HEK293 (cell line): ENCODE measurements around the gene GPC2.

Experiments
- CTCF ChIA-PET: fragments of 350-600 bp; formaldehyde crosslinking; extraction: SDS; loops from one replicate; lab custom pipeline; 2021; ENCODE audit warnings: antibody characterized with exemption; lab: Yijun Ruan, JAX
- POLR2A ChIA-PET: fragments of 300-600 bp; formaldehyde crosslinking; extraction: SDS; loops from one replicate; lab custom pipeline; 2020; ENCODE audit warnings: antibody characterized with exemption, inconsistent platforms; lab: Yijun Ruan, JAX
- H3K27ac ChIP-seq: fragments of 200-500 bp; sonication (Bioruptor generic); 2 replicates; pipeline ENCODE4 v1.5.1; 2014; ENCODE audit warnings: low read depth, low read length, control low read depth, inconsistent platforms; ENCODE audit errors: extremely low read depth
- H3K36me3 ChIP-seq, 2 experiments: fragments of 200-500 bp in 1 of 2; sonication (Bioruptor generic) in 1 of 2; 1 replicate in 1 of 2; 2 replicates in 1 of 2; pipeline ENCODE4 v1.5.1; 2014 to 2017; ENCODE audit warnings: inconsistent platforms in 2 of 2, low read length in 2 of 2; ENCODE audit not compliant: control insufficient read depth in 2 of 2, insufficient read depth in 1 of 2
- H3K4me1 ChIP-seq: fragments of 200-500 bp; sonication (Bioruptor generic); 2 replicates; pipeline ENCODE4 v1.5.1; 2014; ENCODE audit warnings: mild to moderate bottlenecking, low read length, inconsistent platforms; ENCODE audit not compliant: control insufficient read depth, insufficient read depth
- H3K4me3 ChIP-seq: 2 replicates; pipeline ENCODE4 v1.5.1; 2011; ENCODE audit warnings: low read depth, mild to moderate bottlenecking, control low read depth, low read length, moderate library complexity
- H3K9me3 ChIP-seq: fragments of 200-500 bp; sonication (Bioruptor generic); 2 replicates; pipeline ENCODE4 v1.5.1; 2014; ENCODE audit warnings: low read depth, low read length, inconsistent platforms; ENCODE audit not compliant: control insufficient read depth, insufficient read depth
- BCL11B ChIP-seq: fragments of 450-650 bp; formaldehyde crosslinking; IDR thresholded peaks from 2 replicates; pipeline ENCODE4 v1.5.1; 2016; ENCODE audit warnings: low read depth, missing biosample characterization, missing genetic modification characterization
- HOXC10 ChIP-seq: sonication (generic); formaldehyde crosslinking; IDR thresholded peaks from 2 replicates; pipeline ENCODE4 v1.8.1; 2023; ENCODE audit warnings: mild to moderate bottlenecking, missing genetic modification reagents
- IKZF3 ChIP-seq: fragments of 450-650 bp; IDR thresholded peaks from 2 replicates; pipeline ENCODE4 v1.5.0; 2018; ENCODE audit warnings: missing biosample characterization, mild to moderate bottlenecking, missing genetic modification characterization, moderate library complexity
- KLF7 ChIP-seq: fragments of 450-650 bp; formaldehyde crosslinking; IDR thresholded peaks from 2 replicates; pipeline ENCODE4 v1.5.1; 2016; ENCODE audit warnings: missing biosample characterization, missing genetic modification characterization, borderline replicate concordance
- KLF9 ChIP-seq: fragments of 450-650 bp; formaldehyde crosslinking; IDR thresholded peaks from 2 replicates; pipeline ENCODE4 v1.5.1; 2016; ENCODE audit warnings: missing biosample characterization, missing genetic modification characterization, low read depth
- PRDM4 ChIP-seq: fragments of 450-650 bp; formaldehyde crosslinking; IDR thresholded peaks from 2 replicates; pipeline ENCODE4 v1.5.1; 2017; ENCODE audit warnings: missing biosample characterization, missing genetic modification characterization
- ZBTB48 ChIP-seq: fragments of 450-650 bp; formaldehyde crosslinking; IDR thresholded peaks from 2 replicates; pipeline ENCODE4 v1.5.1; 2016; ENCODE audit warnings: missing biosample characterization, missing genetic modification characterization
- ZNF121 ChIP-seq: fragments of 450-650 bp; formaldehyde crosslinking; IDR thresholded peaks from 2 replicates; pipeline ENCODE4 v1.5.1; 2016; ENCODE audit warnings: missing biosample characterization, missing genetic modification characterization
- ZNF133 ChIP-seq: fragments of 450-650 bp; formaldehyde crosslinking; IDR thresholded peaks from 2 replicates; pipeline ENCODE4 v1.5.1; 2016; ENCODE audit warnings: missing biosample characterization, missing genetic modification characterization
- ZNF169 ChIP-seq: fragments of 450-650 bp; formaldehyde crosslinking; IDR thresholded peaks from 2 replicates; pipeline ENCODE4 v1.5.1; 2016; ENCODE audit warnings: missing biosample characterization, missing genetic modification characterization
- ZNF2 ChIP-seq: fragments of 450-650 bp; formaldehyde crosslinking; IDR thresholded peaks from 2 replicates; pipeline ENCODE4 v1.5.1; 2016; ENCODE audit warnings: missing biosample characterization, missing genetic modification characterization
- ZNF239 ChIP-seq: fragments of 450-650 bp; formaldehyde crosslinking; IDR thresholded peaks from 2 replicates; pipeline ENCODE4 v1.5.1; 2016; ENCODE audit warnings: missing biosample characterization, missing genetic modification characterization
- ZNF248 ChIP-seq: fragments of 450-650 bp; formaldehyde crosslinking; IDR thresholded peaks from 2 replicates; pipeline ENCODE4 v1.5.1; 2017; ENCODE audit warnings: missing biosample characterization, missing genetic modification characterization
- ZNF391 ChIP-seq: fragments of 450-650 bp; formaldehyde crosslinking; IDR thresholded peaks from 2 replicates; pipeline ENCODE4 v1.5.1; 2016; ENCODE audit warnings: low read depth, missing biosample characterization, missing genetic modification characterization, borderline replicate concordance
- ZNF394 ChIP-seq: fragments of 450-650 bp; formaldehyde crosslinking; IDR thresholded peaks from 2 replicates; pipeline ENCODE4 v1.5.1; 2016; ENCODE audit warnings: missing biosample characterization, missing genetic modification characterization, mild to moderate bottlenecking, moderate library complexity, borderline replicate concordance
- ZNF518A ChIP-seq: fragments of 450-650 bp; formaldehyde crosslinking; conservative IDR thresholded peaks from 2 replicates; pipeline ENCODE4 v1.5.1; 2016; ENCODE audit warnings: low read depth, missing biosample characterization, missing genetic modification characterization
- ZNF610 ChIP-seq: fragments of 450-650 bp; formaldehyde crosslinking; IDR thresholded peaks from 2 replicates; pipeline ENCODE4 v1.5.1; 2016; ENCODE audit warnings: missing biosample characterization, missing genetic modification characterization, borderline replicate concordance
- ZNF623 ChIP-seq: fragments of 450-650 bp; formaldehyde crosslinking; IDR thresholded peaks from 2 replicates; pipeline ENCODE4 v1.5.1; 2016; ENCODE audit warnings: missing biosample characterization, missing genetic modification characterization
- ZNF629 ChIP-seq: fragments of 450-650 bp; formaldehyde crosslinking; IDR thresholded peaks from 2 replicates; pipeline ENCODE4 v1.5.1; 2017; ENCODE audit warnings: missing biosample characterization, missing genetic modification characterization
- ZNF660 ChIP-seq: fragments of 450-650 bp; IDR thresholded peaks from 2 replicates; pipeline ENCODE4 v1.5.1; 2018; ENCODE audit warnings: missing biosample characterization, mild to moderate bottlenecking, missing genetic modification characterization
- TF ChIP-seq, protein P1 (sequence below): fragments of 450-650 bp; formaldehyde crosslinking; IDR thresholded peaks from 2 replicates; pipeline ENCODE4 v1.5.1; 2016; ENCODE audit warnings: missing biosample characterization, missing genetic modification characterization
- TF ChIP-seq, protein P2 (sequence below): fragments of 450-650 bp; formaldehyde crosslinking; IDR thresholded peaks from 2 replicates; pipeline ENCODE4 v1.5.1; 2016; ENCODE audit warnings: missing biosample characterization, missing genetic modification characterization
- TF ChIP-seq, protein P3 (sequence below): fragments of 450-650 bp; IDR thresholded peaks from 2 replicates; pipeline ENCODE4 v1.5.1; 2018; ENCODE audit warnings: missing biosample characterization, missing genetic modification characterization
- TF ChIP-seq, protein P4 (sequence below): fragments of 450-650 bp; formaldehyde crosslinking; IDR thresholded peaks from 2 replicates; pipeline ENCODE4 v1.5.1; 2016; ENCODE audit warnings: missing biosample characterization, missing genetic modification characterization

GPC2 gene

DNA sequence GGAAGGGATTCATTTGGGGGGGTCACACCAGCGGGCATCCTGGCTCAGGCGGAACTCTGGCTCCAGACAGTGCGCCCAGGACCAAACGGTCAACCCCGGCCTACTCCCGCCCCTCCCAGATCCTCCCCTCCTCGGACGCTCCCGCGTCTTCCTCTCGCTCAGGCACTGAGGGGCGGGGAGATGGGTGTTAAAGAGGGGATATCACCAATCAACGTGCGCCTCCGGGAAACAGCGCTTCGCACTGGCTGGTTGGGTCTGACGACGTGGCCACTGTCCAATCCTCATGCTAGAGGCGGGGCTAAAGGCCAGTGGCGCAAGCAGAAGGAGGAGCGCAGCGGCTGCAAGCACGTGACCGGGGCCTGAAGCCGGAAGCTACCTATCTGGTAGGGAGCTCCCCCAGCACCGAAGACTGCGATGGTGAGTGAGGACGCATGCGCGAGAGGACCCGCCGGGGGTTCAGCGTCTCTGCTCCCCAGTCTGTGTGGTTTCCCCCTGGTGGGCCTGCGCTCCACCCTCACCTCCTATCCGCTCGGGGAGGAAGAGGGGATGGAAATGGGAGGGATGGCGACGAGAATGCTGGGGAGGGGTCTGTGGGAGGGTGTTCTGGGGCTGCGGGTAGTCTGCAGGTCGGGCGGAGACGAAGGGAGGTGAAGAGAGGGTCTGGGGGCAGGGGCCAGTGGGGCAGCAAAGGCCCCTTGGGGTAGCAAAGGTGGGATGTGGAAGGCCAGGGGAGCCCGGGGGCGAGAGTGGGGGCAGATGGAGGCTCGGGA lies 28.4 kb downstream of the GPC2 start, which contains the start of gene LAMTOR4 (continued):
- TF ChIP-seq, protein P1, sequence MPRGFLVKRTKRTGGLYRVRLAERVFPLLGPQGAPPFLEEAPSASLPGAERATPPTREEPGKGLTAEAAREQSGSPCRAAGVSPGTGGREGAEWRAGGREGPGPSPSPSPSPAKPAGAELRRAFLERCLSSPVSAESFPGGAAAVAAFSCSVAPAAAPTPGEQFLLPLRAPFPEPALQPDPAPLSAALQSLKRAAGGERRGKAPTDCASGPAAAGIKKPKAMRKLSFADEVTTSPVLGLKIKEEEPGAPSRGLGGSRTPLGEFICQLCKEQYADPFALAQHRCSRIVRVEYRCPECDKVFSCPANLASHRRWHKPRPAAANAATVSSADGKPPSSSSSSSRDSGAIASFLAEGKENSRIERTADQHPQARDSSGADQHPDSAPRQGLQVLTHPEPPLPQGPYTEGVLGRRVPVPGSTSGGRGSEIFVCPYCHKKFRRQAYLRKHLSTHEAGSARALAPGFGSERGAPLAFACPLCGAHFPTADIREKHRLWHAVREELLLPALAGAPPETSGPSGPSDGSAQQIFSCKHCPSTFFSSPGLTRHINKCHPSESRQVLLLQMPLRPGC (tag by site-specific recombination): peak; percentile 61; the same call in 1 of the 2 replicates
- TF ChIP-seq ZNF610 (tag by site-specific recombination): peak; percentile 86; the same call in 1 of the 2 replicates
- TF ChIP-seq ZBTB48 (tag by site-specific recombination): peak; percentile 91
- TF ChIP-seq ZNF623 (tag by site-specific recombination): no peak
- TF ChIP-seq PRDM4 (tag by site-specific recombination): 0 out of 2 replicates have a peak, but pooled peaks have one; percentile 10
- TF ChIP-seq ZNF394 (tag by site-specific recombination): peak; percentile 54; the same call in 1 of the 2 replicates
- TF ChIP-seq HOXC10 (CRISPR knock-in tag): no peak
- TF ChIP-seq ZNF239 (tag by site-specific recombination): no peak
- TF ChIP-seq ZNF169: no peak
- peak; percentile 63 for TF ChIP-seq KLF9
- TF ChIP-seq ZNF629 (tag by site-specific recombination): no peak
- TF ChIP-seq BCL11B: 0 out of 2 replicates have a peak, but pooled peaks have one; percentile 20
- TF ChIP-seq, protein P2, sequence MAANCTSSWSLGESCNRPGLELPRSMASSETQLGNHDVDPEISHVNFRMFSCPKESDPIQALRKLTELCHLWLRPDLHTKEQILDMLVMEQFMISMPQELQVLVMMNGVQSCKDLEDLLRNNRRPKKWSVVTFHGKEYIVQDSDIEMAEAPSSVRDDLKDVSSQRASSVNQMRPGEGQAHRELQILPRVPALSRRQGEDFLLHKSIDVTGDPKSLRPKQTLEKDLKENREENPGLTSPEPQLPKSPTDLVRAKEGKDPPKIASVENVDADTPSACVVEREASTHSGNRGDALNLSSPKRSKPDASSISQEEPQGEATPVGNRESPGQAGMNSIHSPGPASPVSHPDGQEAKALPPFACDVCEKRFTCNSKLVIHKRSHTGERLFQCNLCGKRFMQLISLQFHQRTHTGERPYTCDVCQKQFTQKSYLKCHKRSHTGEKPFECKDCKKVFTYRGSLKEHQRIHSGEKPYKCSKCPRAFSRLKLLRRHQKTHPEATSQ: peak; percentile 54; the same call in 1 of the 2 replicates
- peak; percentile 20; the same call in 1 of the 2 replicates for TF ChIP-seq ZNF660
- TF ChIP-seq ZNF2 (tag by site-specific recombination): 0 out of 2 replicates have a peak, but pooled peaks have one; percentile 63
- TF ChIP-seq, protein P3, sequence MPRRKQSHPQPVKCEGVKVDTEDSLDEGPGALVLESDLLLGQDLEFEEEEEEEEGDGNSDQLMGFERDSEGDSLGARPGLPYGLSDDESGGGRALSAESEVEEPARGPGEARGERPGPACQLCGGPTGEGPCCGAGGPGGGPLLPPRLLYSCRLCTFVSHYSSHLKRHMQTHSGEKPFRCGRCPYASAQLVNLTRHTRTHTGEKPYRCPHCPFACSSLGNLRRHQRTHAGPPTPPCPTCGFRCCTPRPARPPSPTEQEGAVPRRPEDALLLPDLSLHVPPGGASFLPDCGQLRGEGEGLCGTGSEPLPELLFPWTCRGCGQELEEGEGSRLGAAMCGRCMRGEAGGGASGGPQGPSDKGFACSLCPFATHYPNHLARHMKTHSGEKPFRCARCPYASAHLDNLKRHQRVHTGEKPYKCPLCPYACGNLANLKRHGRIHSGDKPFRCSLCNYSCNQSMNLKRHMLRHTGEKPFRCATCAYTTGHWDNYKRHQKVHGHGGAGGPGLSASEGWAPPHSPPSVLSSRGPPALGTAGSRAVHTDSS: peak; percentile 77
- TF ChIP-seq IKZF3 (tag by site-specific recombination): peak; percentile 86
- TF ChIP-seq, protein P4, sequence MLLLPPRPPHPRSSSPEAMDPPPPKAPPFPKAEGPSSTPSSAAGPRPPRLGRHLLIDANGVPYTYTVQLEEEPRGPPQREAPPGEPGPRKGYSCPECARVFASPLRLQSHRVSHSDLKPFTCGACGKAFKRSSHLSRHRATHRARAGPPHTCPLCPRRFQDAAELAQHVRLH: peak; percentile 80; the same call in 1 of the 2 replicates

DNA sequence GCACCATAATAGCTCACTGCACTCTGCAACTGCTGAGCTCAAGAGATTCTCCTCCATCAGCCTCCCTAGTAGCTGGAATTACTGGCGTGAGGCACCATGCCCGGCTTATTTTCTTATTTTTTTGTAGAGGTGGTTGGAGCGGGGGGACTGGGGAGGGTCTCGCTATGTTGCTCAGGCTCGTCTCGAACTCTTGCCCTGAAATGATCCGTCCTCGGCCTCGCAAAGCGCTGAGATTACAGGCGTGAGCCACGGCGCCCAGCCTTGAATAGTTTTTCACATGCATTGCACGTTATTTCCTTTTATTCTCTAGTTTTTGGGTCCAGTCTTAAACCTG lies 29.0 kb downstream of the GPC2 start:
- peak overlapping the region; percentile 20 for H3K4me3 ChIP-seq
- H3K4me1 ChIP-seq: peaks cover 10% of the 10 kb centered on the region
- peaks cover 15 to 18% of the 10 kb centered on the region in 2 experiments; a peak in 2 of 3 replicates for H3K36me3 ChIP-seq
- H3K27ac ChIP-seq: peak overlapping the region; percentile 13; the same call in 1 of the 2 replicates
- CTCF ChIA-PET: interaction anchor here (0.7 to 1.0 kb wide), 3 partner anchors 11 to 41 kb away, joined by 3 to 7 read pairs (median 3); partner anchors contain the start of gene TRAPPC14
- H3K9me3 ChIP-seq: no peaks in the 10 kb centered on the region
- POLR2A ChIA-PET: interaction anchor here (0.6 to 3.5 kb wide), 23 partner anchors 8 to 281 kb away, joined by 3 to 38 read pairs (median 6); partner anchors contain the start of genes AP4M1, GAL3ST4, GPC2 and MBLAC1
- TF ChIP-seq ZNF248 (no peak), ZNF121 (0 out of 2 replicates have a peak, but pooled peaks have one; percentile 20), ZNF518A (tag by site-specific recombination) (0 out of 2 replicates have a peak, but pooled peaks have one; percentile 16), ZNF391 (tag by site-specific recombination) (peak; percentile 71; the same call in 1 of the 2 replicates), KLF7 (tag by site-specific recombination) (peak; percentile 44; the same call in 1 of the 2 replicates), ZNF133 (tag by site-specific recombination) (no peak)
